Measurements from ENCODE around the gene SH3RF2.
"Not testable (repeated sequence)": the region's sequence is repeated elsewhere in the genome, so short reads cannot be mapped to it uniquely, and the experiment has no call there.

The SH3RF2 gene, protein sequence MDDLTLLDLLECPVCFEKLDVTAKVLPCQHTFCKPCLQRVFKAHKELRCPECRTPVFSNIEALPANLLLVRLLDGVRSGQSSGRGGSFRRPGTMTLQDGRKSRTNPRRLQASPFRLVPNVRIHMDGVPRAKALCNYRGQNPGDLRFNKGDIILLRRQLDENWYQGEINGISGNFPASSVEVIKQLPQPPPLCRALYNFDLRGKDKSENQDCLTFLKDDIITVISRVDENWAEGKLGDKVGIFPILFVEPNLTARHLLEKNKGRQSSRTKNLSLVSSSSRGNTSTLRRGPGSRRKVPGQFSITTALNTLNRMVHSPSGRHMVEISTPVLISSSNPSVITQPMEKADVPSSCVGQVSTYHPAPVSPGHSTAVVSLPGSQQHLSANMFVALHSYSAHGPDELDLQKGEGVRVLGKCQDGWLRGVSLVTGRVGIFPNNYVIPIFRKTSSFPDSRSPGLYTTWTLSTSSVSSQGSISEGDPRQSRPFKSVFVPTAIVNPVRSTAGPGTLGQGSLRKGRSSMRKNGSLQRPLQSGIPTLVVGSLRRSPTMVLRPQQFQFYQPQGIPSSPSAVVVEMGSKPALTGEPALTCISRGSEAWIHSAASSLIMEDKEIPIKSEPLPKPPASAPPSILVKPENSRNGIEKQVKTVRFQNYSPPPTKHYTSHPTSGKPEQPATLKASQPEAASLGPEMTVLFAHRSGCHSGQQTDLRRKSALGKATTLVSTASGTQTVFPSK

DNA sequence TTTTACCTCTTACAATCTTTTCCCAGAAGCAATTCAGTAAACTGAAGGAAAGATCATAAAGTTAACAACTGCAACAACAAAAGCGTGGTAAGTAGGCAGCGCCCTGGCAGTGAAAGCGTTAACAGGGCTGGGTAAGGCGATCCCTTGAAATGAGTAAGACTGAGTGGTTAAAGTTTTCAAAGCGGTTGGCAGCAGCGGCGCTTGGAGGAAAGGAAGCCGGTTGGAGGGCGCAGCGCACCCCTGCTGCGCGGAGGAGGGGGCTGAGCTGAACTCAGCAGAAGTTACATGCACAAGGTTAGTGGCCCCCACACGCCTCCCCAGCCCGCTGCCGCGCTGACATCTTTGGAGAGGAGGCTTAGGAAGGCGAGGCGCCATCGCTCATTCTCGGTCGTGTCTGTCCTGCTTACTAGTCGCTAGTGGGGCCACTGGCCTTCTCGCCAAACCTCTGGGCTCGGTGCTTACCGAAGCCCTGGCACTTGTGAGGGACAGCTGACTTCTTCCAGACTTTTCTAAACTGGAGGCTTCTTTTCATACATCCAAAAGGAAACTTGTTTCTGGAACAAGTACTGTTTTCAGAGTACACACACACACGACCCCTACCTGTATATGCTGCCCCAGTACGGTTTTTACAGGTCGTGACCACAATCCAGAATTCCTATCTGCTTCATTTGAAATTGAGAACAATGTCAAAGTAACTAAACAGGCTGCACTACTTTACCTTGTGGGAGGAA lies at the start of gene SH3RF2:
TSS of gene SH3RF2 (plus strand) at position 178 of the 731 bp plus-strand sequence. CDS start 1,351 bp downstream, outside the sequence.
- no peaks in the 10 kb centered on the region for H3K36me3 ChIP-seq
- intact Hi-C loops (cut with DNase I; ENCODE audit: low total_unique reads) = no loop called here
- TF ChIP-seq, protein P1, sequence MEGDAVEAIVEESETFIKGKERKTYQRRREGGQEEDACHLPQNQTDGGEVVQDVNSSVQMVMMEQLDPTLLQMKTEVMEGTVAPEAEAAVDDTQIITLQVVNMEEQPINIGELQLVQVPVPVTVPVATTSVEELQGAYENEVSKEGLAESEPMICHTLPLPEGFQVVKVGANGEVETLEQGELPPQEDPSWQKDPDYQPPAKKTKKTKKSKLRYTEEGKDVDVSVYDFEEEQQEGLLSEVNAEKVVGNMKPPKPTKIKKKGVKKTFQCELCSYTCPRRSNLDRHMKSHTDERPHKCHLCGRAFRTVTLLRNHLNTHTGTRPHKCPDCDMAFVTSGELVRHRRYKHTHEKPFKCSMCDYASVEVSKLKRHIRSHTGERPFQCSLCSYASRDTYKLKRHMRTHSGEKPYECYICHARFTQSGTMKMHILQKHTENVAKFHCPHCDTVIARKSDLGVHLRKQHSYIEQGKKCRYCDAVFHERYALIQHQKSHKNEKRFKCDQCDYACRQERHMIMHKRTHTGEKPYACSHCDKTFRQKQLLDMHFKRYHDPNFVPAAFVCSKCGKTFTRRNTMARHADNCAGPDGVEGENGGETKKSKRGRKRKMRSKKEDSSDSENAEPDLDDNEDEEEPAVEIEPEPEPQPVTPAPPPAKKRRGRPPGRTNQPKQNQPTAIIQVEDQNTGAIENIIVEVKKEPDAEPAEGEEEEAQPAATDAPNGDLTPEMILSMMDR (IDR thresholded peaks at IDR 0.05) = no peak
- no peaks in the 10 kb centered on the region for H3K27me3 ChIP-seq
- peak within 1 kb of the TSS; percentile 52 to 54 for H3K4me3 ChIP-seq
- H3K4me1 ChIP-seq = peaks cover 0 to 43% (median 32%) of the 10 kb centered on the region in 4 donors
- H3K9me3 ChIP-seq = no peaks in the 10 kb centered on the region
- H3K27ac ChIP-seq = peak within 1 kb of the TSS; percentile 57 to 66
- peak; percentile 36 to 74 for DNase-seq

DNA sequence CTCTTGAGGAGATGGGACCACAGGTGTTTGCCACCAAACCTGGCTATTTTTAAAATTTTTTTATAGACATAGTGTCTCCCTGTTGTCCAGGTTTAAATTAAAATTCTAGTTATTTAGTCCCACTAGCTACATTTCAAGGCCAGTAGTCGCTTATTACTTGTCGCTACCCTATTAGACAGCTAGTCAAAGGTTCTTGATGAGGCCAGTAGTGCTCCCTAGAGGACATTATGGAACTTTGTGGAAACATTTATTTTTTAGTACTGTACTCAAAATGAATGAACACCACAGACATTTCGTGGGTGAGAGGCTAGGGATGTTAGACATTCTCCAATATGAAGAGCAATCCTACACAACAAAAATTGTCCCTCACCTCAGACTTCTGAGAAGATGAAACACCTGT lies 49.2 kb upstream of the SH3RF2 start:
- no peak for DNase-seq
- Histone ChIP-seq H3K4me3 (no peak overlapping the region), H3K36me3 (no peaks in the 10 kb centered on the region), H3K9me3 (peaks cover 0 to 8% (median 4%) of the 10 kb centered on the region in 3 donors), H3K27ac (no peak overlapping the region), H3K27me3 (no peaks in the 10 kb centered on the region), H3K4me1 (no peaks in the 10 kb centered on the region)
- TF ChIP-seq, protein P1 (IDR thresholded peaks at IDR 0.05) = no peak
- intact Hi-C loops (cut with DNase I; ENCODE audit: low total_unique reads) = no loop called here

DNA sequence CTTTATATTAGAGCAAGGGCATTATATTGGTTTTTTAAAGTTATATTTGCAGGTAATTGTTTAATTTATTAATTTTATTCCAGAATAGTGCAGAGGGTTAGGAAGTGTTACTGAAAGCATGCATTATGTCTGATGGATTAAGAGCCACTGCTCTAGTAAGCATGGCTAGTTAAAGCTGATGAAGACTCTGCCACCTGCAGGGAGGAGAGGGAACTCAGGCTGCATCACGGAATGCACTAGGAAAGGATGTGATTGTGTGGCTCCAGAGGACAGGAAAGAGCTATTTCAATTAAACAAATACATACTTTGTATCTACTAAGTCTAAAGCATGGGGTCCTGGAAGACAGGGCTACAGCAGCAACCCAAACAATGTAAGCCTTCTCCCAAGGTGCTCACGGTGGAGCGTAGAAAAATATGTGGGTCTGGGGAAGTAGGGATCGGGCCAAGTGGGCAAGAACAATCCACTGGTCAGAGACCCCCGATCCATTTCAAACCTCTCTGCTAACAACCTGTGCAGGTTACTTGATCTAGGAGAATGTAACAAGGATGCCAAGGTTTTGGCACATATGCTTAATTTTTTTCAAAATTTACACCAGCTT lies 48.3 kb upstream of the SH3RF2 start:
- Histone ChIP-seq H3K27me3 (no peaks in the 10 kb centered on the region), H3K36me3 (no peaks in the 10 kb centered on the region), H3K27ac (no peak overlapping the region), H3K4me3 (no peak overlapping the region), H3K4me1 (no peaks in the 10 kb centered on the region), H3K9me3 (peaks cover 0 to 8% (median 4%) of the 10 kb centered on the region in 3 donors)
- TF ChIP-seq, protein P1 (IDR thresholded peaks at IDR 0.05) = peak; percentile 16 to 40
- no peak for DNase-seq
- intact Hi-C loops (cut with DNase I; ENCODE audit: low total_unique reads) = no loop called here

DNA sequence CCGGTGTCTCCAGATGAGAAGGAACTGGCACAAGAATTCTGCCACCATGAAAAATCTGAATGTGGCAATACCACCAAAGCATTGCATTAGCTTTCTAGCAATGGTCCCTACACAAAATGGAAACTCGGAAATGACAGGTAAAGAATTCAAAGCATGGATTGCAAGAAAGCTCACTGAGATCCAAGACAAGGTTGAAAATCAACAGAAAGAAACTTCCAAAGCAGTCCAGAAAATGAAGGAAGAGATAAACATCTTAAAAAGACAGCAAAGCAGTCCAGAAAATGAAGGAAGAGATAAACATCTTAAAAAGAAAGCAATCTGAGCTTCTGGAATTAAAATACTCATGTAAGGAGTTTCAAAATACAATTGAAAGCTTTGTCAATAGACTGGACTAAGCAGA lies 46.8 kb upstream of the SH3RF2 start:
- Histone ChIP-seq H3K4me3 (no peak overlapping the region), H3K36me3 (no peaks in the 10 kb centered on the region), H3K27ac (no peak overlapping the region), H3K27me3 (no peaks in the 10 kb centered on the region), H3K9me3 (peaks cover 0 to 8% (median 4%) of the 10 kb centered on the region in 3 donors), H3K4me1 (no peaks in the 10 kb centered on the region)
- TF ChIP-seq, protein P1 (IDR thresholded peaks at IDR 0.05) = no peak
- intact Hi-C loops (cut with DNase I; ENCODE audit: low total_unique reads) = no loop called here
- DNase-seq = no peak

DNA sequence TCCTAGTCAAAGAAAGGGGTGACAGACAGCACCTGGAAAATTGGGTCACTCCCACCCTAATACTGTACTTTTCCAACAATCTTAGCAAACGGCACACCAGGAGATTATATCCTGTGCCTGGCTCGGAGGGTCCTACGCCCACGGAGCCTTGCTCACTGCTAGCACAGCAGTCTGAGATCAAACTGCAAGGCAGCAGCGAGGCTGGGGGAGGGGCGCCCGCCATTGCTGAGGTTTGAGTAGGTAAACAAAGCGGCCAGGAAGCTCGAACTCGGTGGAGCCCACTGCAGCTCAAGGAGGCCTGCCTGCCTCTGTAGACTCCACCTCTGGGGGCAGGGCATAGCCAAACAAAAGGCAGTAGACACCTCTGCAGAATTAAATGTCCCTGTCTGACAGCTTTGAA lies 45.0 kb upstream of the SH3RF2 start:
- H3K4me3 ChIP-seq; H3K4me1 ChIP-seq; H3K36me3 ChIP-seq; DNase-seq; H3K27ac ChIP-seq; H3K27me3 ChIP-seq; intact Hi-C loops (cut with DNase I; ENCODE audit: low total_unique reads); H3K9me3 ChIP-seq: not testable (repeated sequence)
